ENCODE measurements around the gene TMEM203. TPM values are rescaled to one million over a fixed set of nuclear protein-coding genes. Genes with fewer than 3 reads are reported as not detected.

TMEM203 gene
- total RNA-seq, 2 donors from 2014 or later = 35.7 to 43.5 TPM

DNA sequence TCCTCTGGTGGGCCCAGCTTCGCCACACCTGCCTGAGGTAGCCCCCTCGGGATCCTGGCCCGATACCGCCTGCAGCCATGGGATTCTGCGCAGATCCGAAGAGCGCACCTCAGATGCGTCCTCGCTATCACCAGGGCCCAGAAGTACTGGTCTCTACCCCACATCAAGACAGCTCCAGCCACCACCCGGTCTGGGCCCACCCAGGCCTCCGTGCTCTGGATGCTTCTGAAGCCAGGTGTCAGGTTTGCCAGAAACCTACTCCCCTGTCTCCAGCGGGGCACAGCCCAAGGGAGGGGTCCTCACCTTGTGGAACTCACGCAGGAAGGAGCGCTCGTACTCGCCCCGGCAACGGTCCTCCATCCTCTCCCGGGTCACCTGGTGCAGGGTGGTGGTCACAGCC lies 19.5 kb downstream of the TMEM203 start:
- H3K9me3 ChIP-seq = no peaks in the 10 kb centered on the region
- H3K4me1 ChIP-seq = peaks cover 36% of the 10 kb centered on the region
- no peaks in the 10 kb centered on the region for H3K27me3 ChIP-seq
- intact Hi-C loops (cut with DNase I) = loop anchor here (5.0 kb wide), 1 partner anchor 41 kb away; the partner anchor contains the start of genes CYSRT1 and RNF224
- peaks cover 3% of the 10 kb centered on the region for H3K36me3 ChIP-seq
- H3K27ac ChIP-seq = no peak overlapping the region
- no peak overlapping the region for H3K9ac ChIP-seq (ENCODE audit: low read depth in 2 of 2, low read length in 2 of 2)
- TF ChIP-seq, protein P1, sequence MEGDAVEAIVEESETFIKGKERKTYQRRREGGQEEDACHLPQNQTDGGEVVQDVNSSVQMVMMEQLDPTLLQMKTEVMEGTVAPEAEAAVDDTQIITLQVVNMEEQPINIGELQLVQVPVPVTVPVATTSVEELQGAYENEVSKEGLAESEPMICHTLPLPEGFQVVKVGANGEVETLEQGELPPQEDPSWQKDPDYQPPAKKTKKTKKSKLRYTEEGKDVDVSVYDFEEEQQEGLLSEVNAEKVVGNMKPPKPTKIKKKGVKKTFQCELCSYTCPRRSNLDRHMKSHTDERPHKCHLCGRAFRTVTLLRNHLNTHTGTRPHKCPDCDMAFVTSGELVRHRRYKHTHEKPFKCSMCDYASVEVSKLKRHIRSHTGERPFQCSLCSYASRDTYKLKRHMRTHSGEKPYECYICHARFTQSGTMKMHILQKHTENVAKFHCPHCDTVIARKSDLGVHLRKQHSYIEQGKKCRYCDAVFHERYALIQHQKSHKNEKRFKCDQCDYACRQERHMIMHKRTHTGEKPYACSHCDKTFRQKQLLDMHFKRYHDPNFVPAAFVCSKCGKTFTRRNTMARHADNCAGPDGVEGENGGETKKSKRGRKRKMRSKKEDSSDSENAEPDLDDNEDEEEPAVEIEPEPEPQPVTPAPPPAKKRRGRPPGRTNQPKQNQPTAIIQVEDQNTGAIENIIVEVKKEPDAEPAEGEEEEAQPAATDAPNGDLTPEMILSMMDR (IDR thresholded peaks at IDR 0.05) = no peak
- H3K4me3 ChIP-seq = no peak overlapping the region
- no peak for DNase-seq

- Histone ChIP-seq H3K27ac (no peak overlapping the region), H3K27me3 (no peaks in the 10 kb centered on the region), H3K9me3 (no peaks in the 10 kb centered on the region), H3K4me3 (no peak overlapping the region), H3K36me3 (peaks cover 3% of the 10 kb centered on the region), H3K9ac (ENCODE audit: low read depth in 2 of 2, low read length in 2 of 2) (no peak overlapping the region), H3K4me1 (peaks cover 28% of the 10 kb centered on the region)
- TF ChIP-seq, protein P1 (IDR thresholded peaks at IDR 0.05) = no peak
- intact Hi-C loops (cut with DNase I) = loop anchor here (5.0 kb wide), 1 partner anchor 42 kb away; the partner anchor contains the start of genes CYSRT1 and RNF224
- no peak for DNase-seq
Observed at GRCh38 chr9:137184881-137185660, 20.4 kb downstream of the TMEM203 start.

- DNase-seq = no peak
- Histone ChIP-seq H3K9ac (ENCODE audit: low read depth in 2 of 2, low read length in 2 of 2) (no peak overlapping the region), H3K4me3 (no peak overlapping the region), H3K4me1 (peaks cover 18% of the 10 kb centered on the region), H3K27me3 (no peaks in the 10 kb centered on the region), H3K27ac (no peak overlapping the region), H3K9me3 (no peaks in the 10 kb centered on the region), H3K36me3 (peaks cover 3% of the 10 kb centered on the region)
- intact Hi-C loops (cut with DNase I) = no loop called here
- TF ChIP-seq, protein P1 (IDR thresholded peaks at IDR 0.05) = no peak
Observed at GRCh38 chr9:137183980-137184595, 21.4 kb downstream of the TMEM203 start.

DNA sequence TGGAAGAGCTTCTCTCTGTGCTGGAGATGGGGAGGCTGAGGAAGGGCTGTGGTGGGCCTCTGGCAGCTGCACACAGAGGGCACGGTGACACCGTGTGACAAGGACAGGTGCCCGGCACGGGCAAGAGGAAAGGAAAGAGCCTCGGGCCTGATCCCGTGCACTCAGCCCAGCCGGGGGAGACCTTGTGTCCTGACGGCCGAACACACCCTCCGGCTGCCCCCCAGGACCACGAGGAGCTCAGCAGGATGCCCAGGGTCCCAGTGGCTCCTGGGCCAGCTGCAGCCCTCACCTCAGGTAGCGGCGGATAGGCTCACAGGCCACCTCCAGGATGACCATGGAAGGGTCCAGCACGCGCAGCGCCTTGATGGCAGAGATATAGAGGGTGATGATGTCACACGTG lies 22.6 kb downstream of the TMEM203 start:
- Histone ChIP-seq H3K9ac (ENCODE audit: low read depth in 2 of 2, low read length in 2 of 2) (no peak overlapping the region), H3K27ac (no peak overlapping the region), H3K9me3 (no peaks in the 10 kb centered on the region), H3K36me3 (peaks cover 3% of the 10 kb centered on the region), H3K27me3 (no peaks in the 10 kb centered on the region), H3K4me3 (no peak overlapping the region), H3K4me1 (peaks cover 16% of the 10 kb centered on the region)
- TF ChIP-seq, protein P1 (IDR thresholded peaks at IDR 0.05) = no peak
- DNase-seq = no peak
- intact Hi-C loops (cut with DNase I) = no loop called here

DNA sequence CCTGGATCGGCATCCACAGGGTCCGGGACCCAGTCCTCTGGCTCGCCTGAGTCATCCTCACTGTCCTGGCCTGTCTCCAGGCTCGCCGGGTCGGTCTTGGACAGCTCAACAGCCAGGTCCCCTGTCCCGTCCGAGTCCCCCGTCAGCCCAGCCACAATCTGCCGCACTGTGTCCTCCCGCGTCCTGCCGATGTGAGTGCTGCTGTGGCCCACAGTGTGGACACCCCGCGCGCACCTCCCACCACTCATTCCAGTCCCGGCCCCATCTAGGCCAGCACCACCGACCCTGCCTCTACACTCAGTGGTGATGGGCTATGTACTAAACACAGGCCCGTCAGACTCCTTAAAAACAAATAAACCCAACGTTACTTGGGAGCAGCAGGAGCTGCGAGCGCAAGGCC lies 23.8 kb downstream of the TMEM203 start:
- H3K36me3 ChIP-seq = peaks cover 3% of the 10 kb centered on the region
- no peak overlapping the region for H3K27ac ChIP-seq
- H3K27me3 ChIP-seq = no peaks in the 10 kb centered on the region
- H3K4me1 ChIP-seq = peaks cover 8% of the 10 kb centered on the region
- no peaks in the 10 kb centered on the region for H3K9me3 ChIP-seq
- TF ChIP-seq, protein P1 (IDR thresholded peaks at IDR 0.05) = no peak
- no peak overlapping the region for H3K4me3 ChIP-seq
- H3K9ac ChIP-seq (ENCODE audit: low read depth in 2 of 2, low read length in 2 of 2) = no peak overlapping the region
- intact Hi-C loops (cut with DNase I) = no loop called here
- DNase-seq = no peak
